H9 (cell line): Measurements from ENCODE around the gene DECR2. TPM values are rescaled to one million over a fixed set of nuclear protein-coding genes. Genes with fewer than 3 reads are reported as not detected.

ENCODE experiments used
- DNase-seq: peaks from one replicate; pipeline ENCODE4 v3.0.0-alpha.2; 2017
- H2AFZ ChIP-seq: one replicate; pipeline ENCODE4 v1.6.1; 2013; ENCODE audit warnings: mild to moderate bottlenecking, low read length, control low read depth, moderate library complexity
- H2AK5ac ChIP-seq: 2 replicates; pipeline ENCODE4 v1.6.1; 2013; ENCODE audit warnings: low read length, control low read depth, mixed read lengths; ENCODE audit not compliant: insufficient read length
- H2BK120ac ChIP-seq: one replicate; pipeline ENCODE4 v1.6.1; 2013; ENCODE audit warnings: low read depth, mild to moderate bottlenecking, low read length, control low read depth, inconsistent platforms; ENCODE audit not compliant: poor library complexity, severe bottlenecking
- H2BK12ac ChIP-seq: 2 replicates; pipeline ENCODE4 v1.6.1; 2013; ENCODE audit warnings: low read length, control low read depth, mixed read lengths, low read depth; ENCODE audit not compliant: insufficient read length
- H2BK15ac ChIP-seq: 2 replicates; pipeline ENCODE4 v1.6.1; 2013; ENCODE audit warnings: low read depth, low read length, control low read depth
- H2BK20ac ChIP-seq: one replicate; pipeline ENCODE4 v1.6.1; 2013; ENCODE audit warnings: low read depth, mild to moderate bottlenecking, low read length, control low read depth, inconsistent platforms; ENCODE audit not compliant: poor library complexity, severe bottlenecking
- H2BK5ac ChIP-seq: 2 replicates; pipeline ENCODE4 v1.6.1; 2013; ENCODE audit warnings: low read length, control low read depth, mixed read lengths; ENCODE audit not compliant: insufficient read length
- H3K14ac ChIP-seq: 2 replicates; pipeline ENCODE4 v1.6.1; 2013; ENCODE audit warnings: low read length, control low read depth; ENCODE audit not compliant: insufficient read depth
- H3K18ac ChIP-seq: 2 replicates; pipeline ENCODE4 v1.6.1; 2013; ENCODE audit warnings: low read depth, mild to moderate bottlenecking, mixed read lengths, low read length, control low read depth; ENCODE audit not compliant: insufficient read length
- H3K23ac ChIP-seq: 2 replicates; pipeline ENCODE4 v1.6.1; 2013; ENCODE audit warnings: low read length, control low read depth, mixed read lengths, low read depth; ENCODE audit not compliant: insufficient read length
- H3K23me2 ChIP-seq: 2 replicates; pipeline ENCODE4 v1.6.1; 2013; ENCODE audit warnings: low read depth, mild to moderate bottlenecking, mixed read lengths, low read length, control low read depth; ENCODE audit not compliant: insufficient read length, poor library complexity, severe bottlenecking
- H3K27ac ChIP-seq: 2 replicates; pipeline ENCODE4 v1.5.1; 2013; ENCODE audit warnings: low read length, control low read depth, mixed read lengths, low read depth; ENCODE audit not compliant: insufficient read length
- H3K27me3 ChIP-seq: 2 replicates; pipeline ENCODE4 v1.6.1; 2013; ENCODE audit warnings: low read length, control low read depth, inconsistent platforms; ENCODE audit not compliant: insufficient read depth
- H3K4ac ChIP-seq: 2 replicates; pipeline ENCODE4 v1.6.1; 2013; ENCODE audit warnings: low read depth, mild to moderate bottlenecking, control low read depth, inconsistent platforms, low read length, moderate library complexity
- H3K4me1 ChIP-seq: 2 replicates; pipeline ENCODE4 v1.6.1; 2013; ENCODE audit warnings: low read length, control low read depth, inconsistent platforms; ENCODE audit not compliant: insufficient read depth
- H3K4me2 ChIP-seq: 2 replicates; pipeline ENCODE4 v1.6.1; 2013; ENCODE audit warnings: low read length, control low read depth, mixed read lengths; ENCODE audit not compliant: insufficient read length, insufficient read depth
- H3K56ac ChIP-seq: 2 replicates; pipeline ENCODE4 v1.6.1; 2013; ENCODE audit warnings: low read depth, mild to moderate bottlenecking, mixed read lengths, low read length, control low read depth; ENCODE audit not compliant: insufficient read length
- H3K79me1 ChIP-seq: 2 replicates; pipeline ENCODE4 v1.6.1; 2013; ENCODE audit warnings: low read depth, mild to moderate bottlenecking, moderate library complexity, low read length, control low read depth, inconsistent platforms; ENCODE audit not compliant: insufficient read depth, poor library complexity, severe bottlenecking
- H3K79me2 ChIP-seq: 2 replicates; pipeline ENCODE4 v1.6.1; 2013; ENCODE audit warnings: low read length, control low read depth, inconsistent platforms; ENCODE audit not compliant: insufficient read depth
- H3K9ac ChIP-seq: 2 replicates; pipeline ENCODE4 v1.6.1; 2013; ENCODE audit warnings: low read length, control low read depth, mixed read lengths; ENCODE audit not compliant: insufficient read length; ENCODE audit errors: extremely low read depth
- H3K9me3 ChIP-seq: one replicate; pipeline ENCODE4 v1.6.1; 2013; ENCODE audit warnings: low read depth, low read length, inconsistent platforms; ENCODE audit not compliant: control insufficient read depth
- H3T11ph ChIP-seq: one replicate; pipeline ENCODE4 v1.6.1; 2013; ENCODE audit warnings: mild to moderate bottlenecking, low read length, control low read depth, inconsistent platforms
- H4K20me1 ChIP-seq: one replicate; pipeline ENCODE4 v1.6.1; 2013; ENCODE audit not compliant: control insufficient read depth, insufficient read length, insufficient read depth
- H4K5ac ChIP-seq: 2 replicates; pipeline ENCODE4 v1.6.1; 2013; ENCODE audit warnings: low read depth, mild to moderate bottlenecking, mixed read lengths, low read length, control low read depth; ENCODE audit not compliant: insufficient read length
- H4K8ac ChIP-seq: replicated peaks from 2 replicates; pipeline ENCODE4 v1.6.1; 2013; ENCODE audit warnings: low read length, control low read depth, mixed read lengths, low read depth; ENCODE audit not compliant: insufficient read length
- H4K91ac ChIP-seq: 2 replicates; pipeline ENCODE4 v1.6.1; 2013; ENCODE audit warnings: low read depth, mild to moderate bottlenecking, moderate library complexity, mixed read lengths, low read length, control low read depth; ENCODE audit not compliant: insufficient read length
- H3K27ac Mint-ChIP-seq, 3 experiments: 2 replicates in 2 of 3; 3 replicates in 1 of 3; pipeline ENCODE4 v1.8.0; 2020 to 2021; ENCODE audit warnings: mixed read lengths in 3 of 3, mild to moderate bottlenecking in 1 of 3, moderate library complexity in 1 of 3
- H3K27me3 Mint-ChIP-seq: 2 replicates; pipeline ENCODE4 v1.8.0; 2021; ENCODE audit warnings: low read depth, mild to moderate bottlenecking, moderate library complexity, mixed read lengths
- H3K36me3 Mint-ChIP-seq, 3 experiments: 2 replicates in 2 of 3; 3 replicates in 1 of 3; pipeline ENCODE4 v1.8.0; 2020 to 2021; ENCODE audit warnings: low read depth in 3 of 3, mixed read lengths in 3 of 3; ENCODE audit not compliant: insufficient read depth in 1 of 3
- H3K4me1 Mint-ChIP-seq, 2 experiments: 2 replicates each; pipeline ENCODE4 v1.8.0; 2020; ENCODE audit warnings: mixed read lengths in 2 of 2
- H3K4me3 Mint-ChIP-seq, 2 experiments: 2 replicates in 1 of 2; 3 replicates in 1 of 2; pipeline ENCODE4 v1.8.0; 2020 to 2021; ENCODE audit warnings: mild to moderate bottlenecking in 2 of 2, mixed read lengths in 2 of 2, moderate library complexity in 1 of 2
- H3K9me3 Mint-ChIP-seq, 2 experiments: 2 replicates in 1 of 2; 3 replicates in 1 of 2; pipeline ENCODE4 v1.8.0; 2020; ENCODE audit warnings: mild to moderate bottlenecking in 2 of 2, mixed read lengths in 2 of 2, moderate library complexity in 1 of 2
- WGBS: extraction: QIAGEN DNeasy Blood & Tissue Kit; methylation state at CpG from one replicate; pipeline ENCODE4 v1.1.7; 2013; ENCODE audit warnings: missing lambda C conversion rate, low lambda C conversion rate, mixed read lengths; ENCODE audit not compliant: insufficient read length; ENCODE audit errors: extremely low coverage; 5-methylcytosine and 5-hydroxymethylcytosine counted together
- total RNA-seq: library from RNA; stranded (reverse); gene quantifications from 2 replicates; pipeline ENCODE4 v1.2.1, GENCODE V29; 2021
- TF ChIP-seq, protein P1 (sequence below): fragments of 200-600 bp; sonication (generic); conservative IDR thresholded peaks from 3 replicates; pipeline ENCODE4 v1.8.0; 2021; ENCODE audit warnings: antibody characterized with exemption, mild to moderate bottlenecking

DECR2 gene
- total RNA-seq, 1 experiment from 2014 or later, result 39.3 TPM

GRCh38 chr16:411576-412265, 10.0 kb downstream of the DECR2 start:
- Mint-ChIP-seq H3K36me3 (peaks cover 0 to 18% (median 17%) of the 10 kb centered on the region in 3 experiments; a peak in 5 of 7 replicates), H3K4me3 (no peak overlapping the region), H3K27ac (no peak overlapping the region; a peak in 1 of 7 replicates), H3K4me1 (no peaks in the 10 kb centered on the region), H3K9me3 (no peaks in the 10 kb centered on the region), H3K27me3 (no peaks in the 10 kb centered on the region)
- DNase-seq, result no peak
- Histone ChIP-seq H2BK12ac (no peak overlapping the region), H3K4ac (no peak overlapping the region), H3K79me2 (no peaks in the 10 kb centered on the region), H4K20me1 (no peaks in the 10 kb centered on the region), H2AK5ac (no peak overlapping the region), H3K4me2 (no peak overlapping the region), H3T11ph (no peak overlapping the region), H2BK15ac (no peak overlapping the region), H3K23ac (no peak overlapping the region), H3K9ac (no peak overlapping the region), H4K5ac (no peak overlapping the region), H3K18ac (no peak overlapping the region), H4K8ac (no peak overlapping the region), H3K27ac (no peak overlapping the region), H3K27me3 (no peaks in the 10 kb centered on the region), H3K9me3 (no peaks in the 10 kb centered on the region), H3K4me1 (no peaks in the 10 kb centered on the region), H2BK20ac (no peak overlapping the region), H2AFZ (no peak overlapping the region), H2BK120ac (no peak overlapping the region), H3K23me2 (no peaks in the 10 kb centered on the region), H3K79me1 (no peaks in the 10 kb centered on the region), H3K56ac (no peak overlapping the region), H4K91ac (no peak overlapping the region), H3K14ac (no peak overlapping the region), H2BK5ac (no peak overlapping the region)
- TF ChIP-seq, protein P1, sequence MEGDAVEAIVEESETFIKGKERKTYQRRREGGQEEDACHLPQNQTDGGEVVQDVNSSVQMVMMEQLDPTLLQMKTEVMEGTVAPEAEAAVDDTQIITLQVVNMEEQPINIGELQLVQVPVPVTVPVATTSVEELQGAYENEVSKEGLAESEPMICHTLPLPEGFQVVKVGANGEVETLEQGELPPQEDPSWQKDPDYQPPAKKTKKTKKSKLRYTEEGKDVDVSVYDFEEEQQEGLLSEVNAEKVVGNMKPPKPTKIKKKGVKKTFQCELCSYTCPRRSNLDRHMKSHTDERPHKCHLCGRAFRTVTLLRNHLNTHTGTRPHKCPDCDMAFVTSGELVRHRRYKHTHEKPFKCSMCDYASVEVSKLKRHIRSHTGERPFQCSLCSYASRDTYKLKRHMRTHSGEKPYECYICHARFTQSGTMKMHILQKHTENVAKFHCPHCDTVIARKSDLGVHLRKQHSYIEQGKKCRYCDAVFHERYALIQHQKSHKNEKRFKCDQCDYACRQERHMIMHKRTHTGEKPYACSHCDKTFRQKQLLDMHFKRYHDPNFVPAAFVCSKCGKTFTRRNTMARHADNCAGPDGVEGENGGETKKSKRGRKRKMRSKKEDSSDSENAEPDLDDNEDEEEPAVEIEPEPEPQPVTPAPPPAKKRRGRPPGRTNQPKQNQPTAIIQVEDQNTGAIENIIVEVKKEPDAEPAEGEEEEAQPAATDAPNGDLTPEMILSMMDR, result no peak
- WGBS, result no CpG with 5 or more reads among the region's 26 CpGs
